Activated B cell treated with CpG ODN at 0.5 μM for 24 hours (primary cell): ENCODE data around the gene NUP50. TPM values are rescaled to one million over a fixed set of nuclear protein-coding genes. Genes with fewer than 3 reads are reported as not detected.

Experiments used
- ATAC-seq: fragments of 200-7000 bp; cut with Tn5 transposase; one replicate; pipeline ENCODE4 v1.10.0; 2021; ENCODE audit warnings: low read depth, mild to moderate bottlenecking, moderate library complexity
- CTCF ChIA-PET: fragments of 350-600 bp; sonication (Branson Sonifier 250); formaldehyde crosslinking; loops from one replicate; lab custom pipeline; 2021; ENCODE audit warnings: antibody characterized with exemption; lab: Charles Lee
- POLR2A ChIA-PET: fragments of 350-600 bp; sonication (Branson Sonifier 250); formaldehyde crosslinking; loops from one replicate; lab custom pipeline; 2021; ENCODE audit warnings: antibody characterized with exemption; lab: Charles Lee
- DNase-seq: peaks from one replicate; pipeline ENCODE4 v3.0.0; 2022
- H3K27ac Mint-ChIP-seq: one replicate; pipeline ENCODE4 v1.8.0; 2020; ENCODE audit warnings: mixed read lengths
- H3K27me3 Mint-ChIP-seq: one replicate; pipeline ENCODE4 v1.8.0; 2021; ENCODE audit warnings: mixed read lengths
- H3K36me3 Mint-ChIP-seq: one replicate; pipeline ENCODE4 v1.8.0; 2021; ENCODE audit warnings: low read depth, mixed read lengths
- H3K4me1 Mint-ChIP-seq: one replicate; pipeline ENCODE4 v1.8.0; 2021; ENCODE audit warnings: mixed read lengths
- H3K4me3 Mint-ChIP-seq: one replicate; pipeline ENCODE4 v1.8.0; 2020; ENCODE audit warnings: mild to moderate bottlenecking, mixed read lengths
- H3K9me3 Mint-ChIP-seq: one replicate; pipeline ENCODE4 v1.8.0; 2020; ENCODE audit warnings: mixed read lengths
- intact Hi-C: fragments of 100-400 bp; cut with micrococcal nuclease; formaldehyde crosslinking; loops from one replicate; pipeline ENCODE4 v1.15.1; 2024
- total RNA-seq: library from RNA; stranded (reverse); gene quantifications from 2 replicates; pipeline ENCODE4 v1.2.3, GENCODE V29; 2022
- TF ChIP-seq, protein P1 (sequence below): fragments of 200-600 bp; IDR thresholded peaks from one replicate; pipeline ENCODE4 v1.8.0; 2022; ENCODE audit warnings: antibody characterized with exemption, mild to moderate bottlenecking

NUP50 gene
- total RNA-seq, 1 donor from 2014 or later = 112 TPM

DNA sequence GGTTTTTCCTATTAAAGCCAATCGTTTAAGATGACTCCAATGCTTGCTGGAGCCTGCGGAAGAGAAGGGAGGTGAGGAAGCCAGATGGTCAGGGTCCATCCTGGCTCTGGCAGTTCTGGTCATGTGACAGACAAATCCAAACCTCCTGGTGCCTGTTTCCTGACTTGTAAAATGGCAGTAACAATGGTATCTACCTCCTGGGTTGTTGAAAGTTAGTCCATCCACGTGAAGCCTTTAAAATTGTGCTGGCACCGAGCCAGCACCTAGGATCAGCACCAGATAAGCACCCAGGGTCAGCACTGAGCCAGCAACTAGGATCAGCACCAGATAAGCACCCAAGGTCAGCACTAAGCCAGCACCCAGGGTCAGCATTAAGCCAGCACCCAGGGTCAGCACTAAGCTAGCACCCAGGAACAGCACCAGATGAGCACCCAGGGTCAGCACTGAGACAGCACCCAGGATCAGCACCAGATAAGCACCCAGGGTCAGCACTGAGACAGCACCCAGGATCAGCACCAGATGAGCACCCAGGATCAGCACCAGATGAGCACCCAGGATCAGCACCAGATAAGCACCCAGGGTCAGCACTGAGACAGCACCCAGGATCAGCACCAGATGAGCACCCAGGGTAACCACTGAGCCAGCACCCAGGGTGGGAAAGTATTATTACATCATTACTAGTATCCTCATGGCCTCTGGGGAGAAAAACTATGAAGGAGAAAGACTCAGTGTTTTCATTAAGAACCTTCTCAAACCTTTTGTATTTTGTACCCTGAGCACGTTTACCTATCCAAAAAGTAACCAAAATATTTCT, 59.8 kb downstream of the NUP50 start:
- DNase-seq (no peak), ATAC-seq (no peak)
- ChIA-PET POLR2A (interaction anchor here (1.6 kb wide), 1 partner anchor 11 kb away, joined by 5 read pairs; no protein-coding TSS in a partner anchor), CTCF (no interaction called here)
- Mint-ChIP-seq H3K4me3 (no peak overlapping the region), H3K27ac (no peak overlapping the region), H3K36me3 (peaks cover 9% of the 10 kb centered on the region), H3K27me3 (no peaks in the 10 kb centered on the region), H3K4me1 (peaks cover 63% of the 10 kb centered on the region), H3K9me3 (no peaks in the 10 kb centered on the region)
- TF ChIP-seq, protein P1, sequence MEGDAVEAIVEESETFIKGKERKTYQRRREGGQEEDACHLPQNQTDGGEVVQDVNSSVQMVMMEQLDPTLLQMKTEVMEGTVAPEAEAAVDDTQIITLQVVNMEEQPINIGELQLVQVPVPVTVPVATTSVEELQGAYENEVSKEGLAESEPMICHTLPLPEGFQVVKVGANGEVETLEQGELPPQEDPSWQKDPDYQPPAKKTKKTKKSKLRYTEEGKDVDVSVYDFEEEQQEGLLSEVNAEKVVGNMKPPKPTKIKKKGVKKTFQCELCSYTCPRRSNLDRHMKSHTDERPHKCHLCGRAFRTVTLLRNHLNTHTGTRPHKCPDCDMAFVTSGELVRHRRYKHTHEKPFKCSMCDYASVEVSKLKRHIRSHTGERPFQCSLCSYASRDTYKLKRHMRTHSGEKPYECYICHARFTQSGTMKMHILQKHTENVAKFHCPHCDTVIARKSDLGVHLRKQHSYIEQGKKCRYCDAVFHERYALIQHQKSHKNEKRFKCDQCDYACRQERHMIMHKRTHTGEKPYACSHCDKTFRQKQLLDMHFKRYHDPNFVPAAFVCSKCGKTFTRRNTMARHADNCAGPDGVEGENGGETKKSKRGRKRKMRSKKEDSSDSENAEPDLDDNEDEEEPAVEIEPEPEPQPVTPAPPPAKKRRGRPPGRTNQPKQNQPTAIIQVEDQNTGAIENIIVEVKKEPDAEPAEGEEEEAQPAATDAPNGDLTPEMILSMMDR = no peak
- intact Hi-C loops = no loop called here

DNA sequence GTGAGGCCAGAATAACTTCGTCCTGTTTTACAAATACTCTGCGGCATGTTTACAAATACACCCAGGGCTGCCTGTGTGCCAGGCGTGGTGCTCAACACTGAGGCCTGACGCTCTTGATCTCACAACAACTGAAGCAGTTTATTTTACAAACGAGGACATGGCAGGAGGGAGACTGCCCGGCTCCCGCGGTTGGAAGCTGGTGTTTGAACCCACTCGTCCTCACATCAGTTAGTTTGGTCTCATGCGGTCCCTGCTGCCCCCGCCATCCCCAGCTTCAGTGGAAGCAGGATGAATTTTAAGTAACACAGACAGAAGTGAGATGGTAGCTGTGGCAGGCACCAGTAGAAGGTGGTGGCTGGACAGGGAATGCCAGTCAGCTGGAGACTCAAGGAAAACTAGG, 60.6 kb downstream of the NUP50 start:
- Mint-ChIP-seq H3K27ac (no peak overlapping the region), H3K27me3 (no peaks in the 10 kb centered on the region), H3K9me3 (no peaks in the 10 kb centered on the region), H3K4me1 (peaks cover 56% of the 10 kb centered on the region), H3K4me3 (no peak overlapping the region), H3K36me3 (peaks cover 9% of the 10 kb centered on the region)
- DNase-seq (no peak), ATAC-seq (no peak)
- TF ChIP-seq, protein P1 = no peak
- intact Hi-C loops = no loop called here
- POLR2A ChIA-PET = interaction anchor here (0.5 kb wide), 1 partner anchor 1140 kb away, joined by 3 read pairs; no protein-coding TSS in a partner anchor
- CTCF ChIA-PET = no interaction called here

DNA sequence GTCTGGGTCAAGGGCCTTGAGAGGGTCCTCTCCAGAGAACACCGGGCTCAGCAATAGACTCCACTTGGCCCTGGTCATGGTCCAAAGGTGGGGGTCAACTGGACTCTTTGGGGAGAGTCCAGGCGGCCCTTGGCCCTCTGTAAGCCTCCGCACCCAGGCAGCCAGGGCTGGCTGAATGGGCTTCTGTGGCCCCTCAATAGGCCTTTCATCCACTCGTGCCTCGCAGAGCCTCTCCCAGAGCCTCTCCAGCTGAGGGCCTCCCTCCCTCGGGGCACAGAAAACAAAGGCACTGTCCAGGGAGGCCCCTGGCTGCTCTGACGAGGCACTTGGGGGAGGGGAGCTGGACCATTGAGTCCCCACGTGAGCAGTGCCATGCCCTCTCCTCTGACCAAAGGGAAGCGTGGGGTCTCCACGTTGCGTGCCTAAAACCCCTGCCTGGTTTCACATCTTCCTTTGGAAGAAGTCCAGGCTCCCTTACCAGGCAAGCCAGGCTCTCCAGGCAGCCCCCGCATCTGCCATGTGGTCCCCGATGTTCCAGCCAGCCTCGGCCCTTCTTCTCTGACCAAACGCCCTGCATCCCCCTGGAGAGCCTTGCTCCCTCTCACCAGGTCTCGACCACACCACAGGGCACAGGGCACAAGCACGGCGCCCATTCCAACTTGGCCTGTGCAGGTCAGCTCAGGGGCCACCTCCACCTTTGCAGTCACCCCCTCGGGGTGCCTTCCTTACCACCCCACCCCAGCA, 61.4 kb downstream of the NUP50 start:
- peaks cover 55% of the 10 kb centered on the region for H3K4me1 Mint-ChIP-seq
- H3K36me3 Mint-ChIP-seq = peaks cover 9% of the 10 kb centered on the region
- H3K27ac Mint-ChIP-seq = no peak overlapping the region
- CTCF ChIA-PET = no interaction called here
- no peak for DNase-seq
- TF ChIP-seq, protein P1 = no peak
- no peaks in the 10 kb centered on the region for H3K9me3 Mint-ChIP-seq
- POLR2A ChIA-PET = interaction anchor here (0.7 kb wide), 1 partner anchor 10 kb away, joined by 3 read pairs; no protein-coding TSS in a partner anchor
- ATAC-seq = no peak
- no peaks in the 10 kb centered on the region for H3K27me3 Mint-ChIP-seq
- H3K4me3 Mint-ChIP-seq = no peak overlapping the region
- intact Hi-C loops = no loop called here

DNA sequence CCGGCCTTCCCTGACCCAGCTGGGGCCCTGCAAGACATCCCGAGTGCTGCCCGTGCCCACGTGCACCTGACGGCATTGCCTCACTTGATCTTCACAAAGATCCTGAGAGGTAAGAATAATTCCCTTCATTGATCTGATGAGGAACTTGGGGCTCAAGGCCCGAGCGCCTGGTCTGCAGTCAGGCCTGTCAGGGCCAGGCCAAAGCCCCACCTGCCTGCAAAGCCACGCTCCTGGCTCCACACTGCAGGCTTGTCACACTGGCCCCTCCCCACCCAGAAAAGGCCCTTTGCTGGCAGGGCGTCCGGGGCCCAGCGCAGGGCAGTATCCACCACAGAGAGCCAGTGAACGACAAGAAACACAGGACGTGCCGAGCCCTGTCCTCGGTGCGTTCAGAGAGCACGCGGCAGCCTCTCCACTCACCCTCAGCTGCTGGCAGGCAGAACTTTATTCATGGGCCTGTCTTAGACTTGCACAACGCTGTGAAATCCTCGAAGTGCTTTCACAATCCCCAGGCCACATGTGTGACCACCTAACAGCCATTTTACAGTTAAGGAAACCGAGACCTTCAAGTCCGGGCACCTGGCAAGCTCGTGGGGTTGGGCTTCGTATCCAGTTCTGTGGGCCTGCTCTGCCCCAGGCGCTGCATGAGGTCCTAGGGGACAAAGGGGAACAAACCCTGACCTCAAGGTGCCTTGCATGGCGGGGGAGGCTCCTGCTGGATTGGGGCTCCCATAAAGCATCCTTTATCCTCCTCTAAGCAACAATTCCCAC, 62.2 kb downstream of the NUP50 start:
- DNase-seq = no peak
- TF ChIP-seq, protein P1 = no peak
- no peaks in the 10 kb centered on the region for H3K9me3 Mint-ChIP-seq
- POLR2A ChIA-PET = interaction anchor here (1.8 kb wide), 1 partner anchor 9 kb away, joined by 6 read pairs; no protein-coding TSS in a partner anchor
- peaks cover 55% of the 10 kb centered on the region for H3K4me1 Mint-ChIP-seq
- H3K27me3 Mint-ChIP-seq = no peaks in the 10 kb centered on the region
- no peak overlapping the region for H3K4me3 Mint-ChIP-seq
- H3K36me3 Mint-ChIP-seq = peaks cover 9% of the 10 kb centered on the region
- no peak overlapping the region for H3K27ac Mint-ChIP-seq
- CTCF ChIA-PET = no interaction called here
- intact Hi-C loops = no loop called here
- ATAC-seq = no peak
